Activated effector memory CD4-positive, alpha-beta T cell treated with Interleukin-2 at 50 U/mL for 16 hours (primary cell): ENCODE measurements around the gene GNL1.
"Not testable (repeated sequence)": the region's sequence is repeated elsewhere in the genome, so short reads cannot be mapped to it uniquely, and the experiment has no call there.

Experiments
- DNase-seq: peaks from one replicate; pipeline ENCODE4 v3.0.0-alpha.2; 2020

GNL1 gene

DNA sequence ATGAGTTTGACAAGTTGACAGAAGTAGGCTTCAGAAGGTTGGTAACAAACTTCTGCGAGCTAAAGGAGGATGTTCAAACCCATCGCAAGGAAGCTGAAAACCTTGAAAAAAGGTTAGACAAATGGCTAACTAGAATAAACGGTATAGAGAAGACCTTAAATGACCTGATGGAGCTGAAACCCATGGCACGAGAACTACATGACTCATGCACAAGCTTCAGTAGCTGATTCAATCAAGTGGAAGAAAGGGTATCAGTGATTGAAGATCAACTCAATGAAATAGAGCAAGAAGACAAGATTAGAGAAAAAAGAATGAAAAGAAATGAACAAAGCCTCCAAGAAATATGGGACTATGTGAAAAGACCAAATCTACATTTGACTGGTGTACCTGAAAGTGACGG is 34.3 kb downstream of the GNL1 start:
- DNase-seq = not testable (repeated sequence)

GRCh38 chr6:30521082-30521481 is 35.2 kb downstream of the GNL1 start:
- not testable (repeated sequence) for DNase-seq

- no peak for DNase-seq
These were observed 35.8 kb downstream of the GNL1 start for GRCh38 chr6:30520522-30520921.

GRCh38 chr6:30518505-30519145 is 37.7 kb downstream of the GNL1 start:
- not testable (repeated sequence) for DNase-seq

DNA sequence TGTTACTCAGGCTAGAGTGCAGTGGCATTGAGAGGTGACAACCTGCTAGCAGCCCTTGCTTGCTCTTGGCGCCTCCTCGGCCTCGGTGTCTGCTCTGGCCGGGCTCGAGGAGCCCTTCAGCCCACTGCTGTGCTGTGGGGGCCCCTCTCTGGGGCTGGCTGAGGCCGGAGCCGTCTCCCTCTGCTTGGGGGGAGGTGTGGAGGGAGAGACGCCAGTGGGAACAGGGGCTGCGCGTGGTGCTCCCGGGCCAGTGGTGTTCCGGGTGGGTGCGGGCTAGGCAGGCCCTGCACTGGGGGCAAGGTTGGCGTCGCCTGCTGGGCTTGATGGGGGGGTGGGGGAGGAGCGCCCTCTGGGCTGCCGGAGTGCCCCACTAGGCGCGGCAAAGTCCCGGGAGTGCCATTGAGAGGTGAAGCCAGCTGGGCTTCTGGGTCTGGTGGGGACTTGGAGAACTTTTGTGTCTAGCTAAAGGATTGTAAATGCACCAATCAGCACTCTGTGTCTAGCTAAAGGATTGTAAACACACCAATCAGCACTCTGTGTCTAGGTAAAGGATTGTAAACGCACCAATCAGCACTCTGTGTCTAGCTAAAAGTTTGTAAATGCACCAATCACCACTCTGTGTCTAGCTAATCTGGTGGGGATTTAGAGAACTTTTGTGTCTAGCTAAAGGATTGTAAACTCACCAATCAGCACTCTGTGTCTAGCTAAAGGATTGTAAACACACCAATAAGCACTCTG is 38.4 kb downstream of the GNL1 start:
- not testable (repeated sequence) for DNase-seq

- not testable (repeated sequence) for DNase-seq
These were observed 39.6 kb downstream of the GNL1 start for GRCh38 chr6:30516754-30517076.

- peak; percentile 87 for DNase-seq
These were observed 40.1 kb downstream of the GNL1 start for GRCh38 chr6:30515944-30516753.

DNA sequence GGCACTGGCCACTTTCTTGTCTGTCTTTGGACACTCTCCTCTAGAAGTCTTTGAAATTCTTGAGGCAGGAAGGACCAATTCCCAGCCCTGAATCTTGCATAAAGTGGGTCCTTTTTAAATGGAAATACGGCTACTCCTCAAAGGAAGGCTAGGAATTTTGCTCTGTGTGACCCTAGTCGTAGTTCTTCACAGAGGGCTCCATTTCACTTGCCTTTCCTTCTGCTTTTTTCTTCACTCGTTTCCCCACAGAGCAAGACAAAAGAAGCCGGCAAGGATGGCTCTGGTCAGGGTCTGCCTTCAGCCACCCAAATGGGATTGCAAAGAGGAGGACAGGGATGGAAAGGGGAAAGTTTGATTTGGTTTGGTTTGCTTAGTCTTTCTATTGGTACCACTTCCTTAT is 41.2 kb downstream of the GNL1 start:
- no peak for DNase-seq

DNA sequence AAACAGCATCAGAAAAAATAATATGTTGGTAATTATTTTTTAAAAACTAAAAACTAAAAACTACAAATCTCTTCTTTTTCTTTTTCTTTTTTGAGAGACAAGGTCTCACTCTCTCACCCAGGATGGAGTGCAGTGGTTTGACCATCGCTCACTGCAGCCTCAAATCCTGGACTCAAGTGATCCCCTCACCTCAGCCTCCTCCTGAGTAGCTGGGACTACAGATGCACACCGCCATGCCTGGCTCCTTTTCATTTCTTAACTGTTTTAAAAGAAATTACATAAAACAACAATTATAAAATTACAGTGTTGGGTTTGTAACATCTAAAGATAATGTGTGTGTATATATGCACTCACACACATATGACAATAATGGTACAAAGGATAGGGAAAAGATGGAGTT is 42.8 kb downstream of the GNL1 start:
- DNase-seq = no peak

DNA sequence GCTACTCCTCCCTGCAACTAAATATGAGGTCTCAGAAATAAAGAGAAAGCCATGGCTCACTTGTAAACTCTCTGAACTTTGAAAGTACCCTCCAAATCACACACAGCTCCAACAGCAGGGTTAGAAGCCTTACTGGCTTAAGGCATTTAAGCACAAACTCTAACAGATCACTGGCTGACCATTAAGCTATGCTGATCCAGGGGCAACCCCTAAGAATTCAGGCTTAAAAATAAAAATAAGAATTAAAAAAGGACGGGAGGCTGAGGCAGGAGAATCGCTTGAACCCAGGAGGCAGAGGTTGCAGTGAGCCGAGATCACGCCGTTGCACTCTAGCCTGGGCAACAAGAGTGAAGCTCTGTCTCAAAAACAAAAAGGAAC is 45.1 kb downstream of the GNL1 start:
- DNase-seq = no peak

GRCh38 chr6:30510419-30511168 is 45.7 kb downstream of the GNL1 start:
- DNase-seq = no peak

GRCh38 chr6:30508890-30509736 is 47.2 kb downstream of the GNL1 start:
- DNase-seq = no peak

GRCh38 chr6:30507849-30508827 is 48.2 kb downstream of the GNL1 start:
- no peak for DNase-seq

DNA sequence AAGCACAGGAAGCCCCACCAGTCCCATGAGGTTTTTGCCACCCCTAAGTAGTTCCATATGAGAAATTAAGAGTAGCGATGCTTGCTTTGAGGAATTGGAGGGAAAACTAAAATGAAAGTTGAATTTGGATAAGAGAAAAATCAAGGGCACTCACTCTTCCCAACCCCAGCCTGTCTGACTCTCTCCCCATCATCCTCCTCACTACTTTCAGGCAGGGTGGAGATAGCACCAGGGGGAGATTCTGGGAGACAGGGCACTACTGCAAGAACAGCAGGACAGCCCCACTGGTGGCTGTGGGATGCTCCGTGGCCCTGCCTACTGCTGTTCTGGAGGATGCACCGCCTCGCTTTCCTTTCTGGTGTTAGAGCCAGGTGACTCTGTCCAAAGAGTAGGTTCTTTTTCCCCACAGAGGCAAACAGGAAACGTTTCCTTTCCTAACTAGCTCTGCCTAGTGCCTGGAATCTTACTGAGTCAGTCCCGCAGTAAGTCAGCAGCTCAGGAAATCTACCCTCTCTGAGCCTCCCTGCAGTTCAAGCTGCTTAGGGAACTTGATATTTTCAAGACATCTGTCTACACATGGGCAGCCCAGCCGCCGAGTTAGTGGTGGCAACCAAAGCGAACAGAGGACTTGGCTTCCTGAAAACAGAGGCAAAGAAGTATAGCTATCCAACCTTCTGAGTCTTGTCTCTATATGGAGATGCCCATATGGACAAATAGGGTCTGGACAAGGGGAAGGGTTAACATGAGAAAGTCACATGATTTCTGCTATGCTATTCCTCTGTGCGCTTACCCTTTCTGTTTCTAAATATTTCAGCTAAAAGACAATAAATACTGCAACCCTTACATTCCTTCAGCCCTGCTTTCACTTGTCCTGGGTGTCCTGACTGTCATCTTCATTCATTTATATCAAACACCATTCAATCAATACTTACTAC is 55.6 kb downstream of the GNL1 start:
- no peak for DNase-seq

DNA sequence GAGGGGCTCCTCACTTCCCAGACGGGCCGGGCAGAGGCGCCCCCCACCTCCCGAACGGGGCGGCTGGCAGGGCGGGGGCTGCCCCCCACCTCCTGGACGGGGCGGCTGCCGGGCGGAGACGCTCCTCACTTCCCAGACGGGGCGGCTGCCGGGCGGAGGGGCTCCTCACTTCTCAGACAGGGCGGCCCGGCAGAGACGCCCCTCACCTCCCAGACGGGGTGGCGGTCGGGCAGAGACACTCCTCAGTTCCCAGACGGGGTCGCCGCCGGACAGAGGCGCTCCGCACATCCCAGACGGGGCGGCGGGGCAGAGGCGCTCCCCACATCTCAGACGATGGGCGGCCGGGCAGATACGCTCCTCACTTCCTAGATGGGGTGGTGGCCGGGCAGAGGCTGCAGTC is 57.6 kb downstream of the GNL1 start:
- DNase-seq = not testable (repeated sequence)

- no peak for DNase-seq
These were observed 58.6 kb downstream of the GNL1 start for GRCh38 chr6:30497714-30498113.

DNA sequence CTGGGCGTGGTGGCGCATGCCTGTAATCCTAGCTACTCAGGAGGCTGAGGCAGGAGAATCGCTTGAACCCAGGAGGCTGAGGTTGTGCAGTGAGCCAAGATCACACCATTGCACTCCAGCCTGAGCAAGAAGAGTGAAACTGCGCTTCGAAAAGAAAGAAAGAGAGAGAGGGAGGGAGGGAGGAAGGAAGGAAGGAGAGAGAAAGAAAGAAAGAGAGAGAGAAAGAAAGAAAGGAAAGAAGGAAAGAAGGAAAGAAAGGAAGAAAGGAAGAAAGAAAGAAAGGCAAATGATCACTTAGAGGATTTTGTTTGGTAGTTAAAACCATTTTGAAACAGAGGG is 59.1 kb downstream of the GNL1 start:
- not testable (repeated sequence) for DNase-seq

DNA sequence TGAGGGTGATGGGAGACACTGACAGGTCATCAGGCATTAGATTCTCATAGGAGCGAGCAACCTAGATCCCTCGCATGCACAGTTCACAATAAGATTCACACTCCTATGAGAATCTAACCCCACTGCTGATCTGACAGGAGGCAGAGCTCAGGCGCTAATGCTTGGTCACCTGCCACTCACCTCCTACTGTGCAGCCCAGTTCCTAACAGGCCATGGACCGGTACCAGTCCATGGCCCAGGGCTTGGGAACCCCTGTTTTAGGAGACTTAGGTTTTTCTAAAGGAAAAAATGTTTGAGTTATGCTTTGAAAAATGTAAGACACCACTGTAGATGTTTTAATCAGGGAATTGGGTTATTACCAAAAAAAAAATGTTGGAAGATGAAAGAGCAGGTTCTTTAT is 60.3 kb downstream of the GNL1 start:
- no peak for DNase-seq

- DNase-seq = not testable (repeated sequence)
These were observed 61.2 kb downstream of the GNL1 start for GRCh38 chr6:30495060-30495459.

- DNase-seq = no peak
These were observed 61.9 kb downstream of the GNL1 start for GRCh38 chr6:30494291-30494861.
